ENCODE measurements around the gene SLFN14.

DNA sequence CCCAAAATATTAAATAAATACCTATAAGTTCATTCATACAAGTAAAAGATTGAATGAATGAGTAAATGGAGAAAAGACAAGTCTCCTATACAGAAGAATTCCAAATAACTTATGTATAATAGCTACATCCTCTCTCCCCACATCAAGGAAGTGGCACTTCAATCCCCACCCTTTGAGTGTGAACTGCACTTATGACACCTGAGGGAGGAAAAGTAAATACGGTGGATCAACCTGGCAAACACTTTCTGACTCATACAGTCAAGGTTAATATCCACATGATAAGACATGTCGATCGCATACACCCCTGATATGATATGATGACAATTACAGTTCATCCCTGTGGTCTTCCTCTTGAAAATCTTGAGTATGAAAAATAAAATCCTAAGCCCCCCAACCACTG, 41.2 kb downstream of the SLFN14 start:
- no peak for TF ChIP-seq POLR2A (IDR thresholded peaks at IDR 0.05)
- TF ChIP-seq, protein P1, sequence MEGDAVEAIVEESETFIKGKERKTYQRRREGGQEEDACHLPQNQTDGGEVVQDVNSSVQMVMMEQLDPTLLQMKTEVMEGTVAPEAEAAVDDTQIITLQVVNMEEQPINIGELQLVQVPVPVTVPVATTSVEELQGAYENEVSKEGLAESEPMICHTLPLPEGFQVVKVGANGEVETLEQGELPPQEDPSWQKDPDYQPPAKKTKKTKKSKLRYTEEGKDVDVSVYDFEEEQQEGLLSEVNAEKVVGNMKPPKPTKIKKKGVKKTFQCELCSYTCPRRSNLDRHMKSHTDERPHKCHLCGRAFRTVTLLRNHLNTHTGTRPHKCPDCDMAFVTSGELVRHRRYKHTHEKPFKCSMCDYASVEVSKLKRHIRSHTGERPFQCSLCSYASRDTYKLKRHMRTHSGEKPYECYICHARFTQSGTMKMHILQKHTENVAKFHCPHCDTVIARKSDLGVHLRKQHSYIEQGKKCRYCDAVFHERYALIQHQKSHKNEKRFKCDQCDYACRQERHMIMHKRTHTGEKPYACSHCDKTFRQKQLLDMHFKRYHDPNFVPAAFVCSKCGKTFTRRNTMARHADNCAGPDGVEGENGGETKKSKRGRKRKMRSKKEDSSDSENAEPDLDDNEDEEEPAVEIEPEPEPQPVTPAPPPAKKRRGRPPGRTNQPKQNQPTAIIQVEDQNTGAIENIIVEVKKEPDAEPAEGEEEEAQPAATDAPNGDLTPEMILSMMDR (IDR thresholded peaks at IDR 0.05), result no peak
